ENCODE results near the gene FAM3A. TPM values are rescaled to one million over a fixed set of nuclear protein-coding genes. Genes with fewer than 3 reads are reported as not detected.
"Not testable (repeated sequence)": the region's sequence is repeated elsewhere in the genome, so short reads cannot be mapped to it uniquely, and the experiment has no call there.

FAM3A gene
- total and polyA plus RNA-seq, 7 experiments from 2014 or later: 22.2 to 63.7 (median 43.0) TPM

- peaks cover 19 to 36% of the 10 kb centered on the region in 2 donors for H3K4me1 ChIP-seq (ENCODE audit: control insufficient read depth in 2 of 2, insufficient read depth in 2 of 2, low read length in 2 of 2)
- DNase-seq (no peak), ATAC-seq (peak; percentile 5)
- Mint-ChIP-seq H3K4me3 (peak overlapping the region; percentile 60 to 82 (median 74)), H3K27me3 (no peaks in the 10 kb centered on the region), H3K9me3 (no peaks in the 10 kb centered on the region), H3K27ac (peak overlapping the region in 8 of 9 donors; percentile 75 to 90 (median 83)), H3K4me1 (peaks cover 2 to 41% (median 23%) of the 10 kb centered on the region in 7 donors), H3K36me3 (peaks cover 0 to 14% (median 0%) of the 10 kb centered on the region in 5 donors)
- no peaks in the 10 kb centered on the region for H3K36me3 ChIP-seq (ENCODE audit: control insufficient read depth in 2 of 3, insufficient read depth in 3 of 3, low read length in 3 of 3)
- intact Hi-C loops (cut with micrococcal nuclease): no loop called here
- POLR2A ChIA-PET: interaction anchor here (0.6 to 1.6 kb wide), 7 partner anchors 54 to 402 kb away, joined by 3 to 5 read pairs (median 3); no protein-coding TSS in a partner anchor
- H3K4me3 ChIP-seq (ENCODE audit: low read length): no peak overlapping the region
- H3K9me3 ChIP-seq (ENCODE audit: control insufficient read depth in 2 of 3, low read length in 3 of 3): no peaks in the 10 kb centered on the region
- CTCF ChIA-PET: interaction anchor here (0.6 to 1.4 kb wide), 5 partner anchors 10 to 765 kb away, joined by 3 to 5 read pairs (median 3); no protein-coding TSS in a partner anchor
- H3K27me3 ChIP-seq (ENCODE audit: control insufficient read depth in 2 of 2, insufficient read depth in 2 of 2, low read length in 2 of 2): no peaks in the 10 kb centered on the region
- H3K27ac ChIP-seq (ENCODE audit: low read depth, low read length): peak overlapping the region; percentile 57
Measured at GRCh38 chrX:154542723-154543424, 26.8 kb upstream of the FAM3A start.

DNA sequence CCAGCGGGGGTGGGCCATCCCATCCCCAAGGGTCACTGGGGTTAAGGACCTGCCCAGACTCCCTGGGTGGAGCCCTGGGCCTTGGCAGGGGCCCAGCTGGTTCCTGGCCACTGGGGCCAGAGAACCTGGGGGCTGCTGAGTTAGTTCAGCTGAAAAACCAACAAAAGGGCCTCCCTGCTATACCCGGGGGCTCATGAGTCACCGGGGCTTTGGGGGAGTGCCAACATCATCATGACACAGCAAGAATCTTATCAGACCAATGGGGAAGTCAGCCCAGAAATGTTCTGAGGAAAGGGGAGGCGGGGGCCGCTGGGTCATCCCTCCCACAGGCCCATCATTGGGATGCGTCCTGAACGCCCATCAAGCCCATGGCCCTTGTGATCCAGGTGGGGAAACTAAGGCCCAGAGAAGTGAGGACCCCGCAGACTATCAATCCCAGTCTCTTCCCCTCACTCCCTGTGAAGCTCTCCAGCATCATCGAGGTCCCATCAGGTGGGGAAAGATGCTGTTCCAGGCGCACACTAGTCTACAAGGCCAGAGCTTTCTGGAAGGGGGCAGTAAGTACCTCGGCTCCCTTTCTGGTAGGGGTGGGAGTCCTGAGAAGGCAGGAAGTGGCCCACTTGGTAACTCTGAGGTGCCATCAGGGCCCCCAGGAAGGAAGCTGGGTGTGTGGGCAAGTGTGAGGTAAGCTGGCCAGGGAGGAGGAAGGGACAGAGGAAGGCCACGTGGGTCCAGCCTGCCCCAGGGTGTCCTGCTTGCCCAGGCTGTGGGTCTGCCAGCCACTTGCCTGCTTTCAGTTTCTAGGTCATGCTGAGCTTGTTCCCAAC, 26.1 kb upstream of the FAM3A start:
- peak overlapping the region in 4 of 10 donors; percentile 72 to 79 (median 76) for H3K4me3 Mint-ChIP-seq
- H3K4me1 Mint-ChIP-seq: peaks cover 0 to 40% (median 22%) of the 10 kb centered on the region in 7 donors
- no peak for DNase-seq

GRCh38 chrX:154541589-154541895, 25.5 kb upstream of the FAM3A start:
- ATAC-seq: no peak
- H3K36me3 ChIP-seq (ENCODE audit: control insufficient read depth in 2 of 3, insufficient read depth in 3 of 3, low read length in 3 of 3): no peaks in the 10 kb centered on the region
- intact Hi-C loops (cut with micrococcal nuclease): no loop called here
- H3K4me3 ChIP-seq (ENCODE audit: low read length): no peak overlapping the region
- no peaks in the 10 kb centered on the region for H3K9me3 Mint-ChIP-seq
- H3K4me3 Mint-ChIP-seq: no peak overlapping the region
- peaks cover 19 to 36% of the 10 kb centered on the region in 2 donors for H3K4me1 ChIP-seq (ENCODE audit: control insufficient read depth in 2 of 2, insufficient read depth in 2 of 2, low read length in 2 of 2)
- H3K9me3 ChIP-seq (ENCODE audit: control insufficient read depth in 2 of 3, low read length in 3 of 3): no peaks in the 10 kb centered on the region
- H3K27me3 ChIP-seq (ENCODE audit: control insufficient read depth in 2 of 2, insufficient read depth in 2 of 2, low read length in 2 of 2): no peaks in the 10 kb centered on the region
- peaks cover 0 to 14% (median 0%) of the 10 kb centered on the region in 5 donors for H3K36me3 Mint-ChIP-seq
- H3K27ac Mint-ChIP-seq: no peak overlapping the region
- peaks cover 0 to 40% (median 22%) of the 10 kb centered on the region in 7 donors for H3K4me1 Mint-ChIP-seq
- H3K27me3 Mint-ChIP-seq: no peaks in the 10 kb centered on the region
- ChIA-PET POLR2A (interaction anchor here (1.6 kb wide), 1 partner anchor 114 kb away, joined by 4 read pairs; no protein-coding TSS in a partner anchor), CTCF (no interaction called here)
- no peak for DNase-seq
- H3K27ac ChIP-seq (ENCODE audit: low read depth, low read length): no peak overlapping the region

More for the DNA sequence above, 26.1 kb upstream of the FAM3A start:
- ATAC-seq: peak; percentile 40
- Histone ChIP-seq H3K4me1 (ENCODE audit: control insufficient read depth in 2 of 2, insufficient read depth in 2 of 2, low read length in 2 of 2) (peaks cover 19 to 36% of the 10 kb centered on the region in 2 donors), H3K9me3 (ENCODE audit: control insufficient read depth in 2 of 3, low read length in 3 of 3) (no peaks in the 10 kb centered on the region), H3K27me3 (ENCODE audit: control insufficient read depth in 2 of 2, insufficient read depth in 2 of 2, low read length in 2 of 2) (no peaks in the 10 kb centered on the region), H3K27ac (ENCODE audit: low read depth, low read length) (peak overlapping the region; percentile 57), H3K4me3 (ENCODE audit: low read length) (no peak overlapping the region), H3K36me3 (ENCODE audit: control insufficient read depth in 2 of 3, insufficient read depth in 3 of 3, low read length in 3 of 3) (no peaks in the 10 kb centered on the region)
- Mint-ChIP-seq H3K9me3 (no peaks in the 10 kb centered on the region), H3K27ac (peak overlapping the region in 6 of 9 donors; percentile 75 to 87 (median 83)), H3K27me3 (no peaks in the 10 kb centered on the region), H3K36me3 (peaks cover 0 to 14% (median 0%) of the 10 kb centered on the region in 5 donors)
- CTCF ChIA-PET: interaction anchor here (0.6 to 1.4 kb wide), 3 partner anchors 158 to 764 kb away, joined by 3 read pairs; no protein-coding TSS in a partner anchor
- intact Hi-C loops (cut with micrococcal nuclease): no loop called here
- POLR2A ChIA-PET: interaction anchor here (0.9 to 1.6 kb wide), 2 partner anchors 53 to 115 kb away, joined by 4 to 5 read pairs; no protein-coding TSS in a partner anchor

GRCh38 chrX:154540897-154541535, 25.0 kb upstream of the FAM3A start:
- no peaks in the 10 kb centered on the region for H3K9me3 ChIP-seq (ENCODE audit: control insufficient read depth in 2 of 3, low read length in 3 of 3)
- no peaks in the 10 kb centered on the region for H3K27me3 ChIP-seq (ENCODE audit: control insufficient read depth in 2 of 2, insufficient read depth in 2 of 2, low read length in 2 of 2)
- CTCF ChIA-PET: no interaction called here
- H3K4me3 ChIP-seq (ENCODE audit: low read length): no peak overlapping the region
- H3K4me1 ChIP-seq (ENCODE audit: control insufficient read depth in 2 of 2, insufficient read depth in 2 of 2, low read length in 2 of 2): peaks cover 19 to 31% of the 10 kb centered on the region in 2 donors
- Mint-ChIP-seq H3K27ac (peak overlapping the region in 3 of 9 donors; percentile 16 to 75 (median 17)), H3K36me3 (peaks cover 0 to 10% (median 0%) of the 10 kb centered on the region in 5 donors), H3K9me3 (no peaks in the 10 kb centered on the region), H3K27me3 (no peaks in the 10 kb centered on the region), H3K4me3 (no peak overlapping the region), H3K4me1 (peaks cover 0 to 36% (median 22%) of the 10 kb centered on the region in 7 donors)
- DNase-seq: no peak
- no peak overlapping the region for H3K27ac ChIP-seq (ENCODE audit: low read depth, low read length)
- POLR2A ChIA-PET: interaction anchor here (1.6 kb wide), 1 partner anchor 114 kb away, joined by 4 read pairs; no protein-coding TSS in a partner anchor
- no peaks in the 10 kb centered on the region for H3K36me3 ChIP-seq (ENCODE audit: control insufficient read depth in 2 of 3, insufficient read depth in 3 of 3, low read length in 3 of 3)
- no peak for ATAC-seq
- intact Hi-C loops (cut with micrococcal nuclease): no loop called here

- H3K36me3 Mint-ChIP-seq; H3K9me3 ChIP-seq (ENCODE audit: control insufficient read depth in 2 of 3, low read length in 3 of 3); intact Hi-C loops (cut with micrococcal nuclease); H3K27ac ChIP-seq (ENCODE audit: low read depth, low read length); POLR2A ChIA-PET; H3K27me3 ChIP-seq (ENCODE audit: control insufficient read depth in 2 of 2, insufficient read depth in 2 of 2, low read length in 2 of 2); H3K4me3 ChIP-seq (ENCODE audit: low read length); H3K4me3 Mint-ChIP-seq; ATAC-seq; H3K9me3 Mint-ChIP-seq; H3K27me3 Mint-ChIP-seq; DNase-seq; H3K36me3 ChIP-seq (ENCODE audit: control insufficient read depth in 2 of 3, insufficient read depth in 3 of 3, low read length in 3 of 3): not testable (repeated sequence)
- Mint-ChIP-seq H3K27ac (peak overlapping the region in 1 of 9 donors; percentile 16), H3K4me1 (peaks cover 0 to 32% (median 20%) of the 10 kb centered on the region in 7 donors)
- peaks cover 19 to 25% of the 10 kb centered on the region in 2 donors for H3K4me1 ChIP-seq (ENCODE audit: control insufficient read depth in 2 of 2, insufficient read depth in 2 of 2, low read length in 2 of 2)
- CTCF ChIA-PET: interaction anchor here (0.7 kb wide), 1 partner anchor 1100 kb away, joined by 7 read pairs; no protein-coding TSS in a partner anchor
Measured at GRCh38 chrX:154540365-154540764, 24.3 kb upstream of the FAM3A start.

- no peak for ATAC-seq
- Histone ChIP-seq H3K27me3 (ENCODE audit: control insufficient read depth in 2 of 2, insufficient read depth in 2 of 2, low read length in 2 of 2) (no peaks in the 10 kb centered on the region), H3K4me3 (ENCODE audit: low read length) (no peak overlapping the region), H3K27ac (ENCODE audit: low read depth, low read length) (no peak overlapping the region), H3K4me1 (ENCODE audit: control insufficient read depth in 2 of 2, insufficient read depth in 2 of 2, low read length in 2 of 2) (peaks cover 14 to 19% of the 10 kb centered on the region in 2 donors), H3K9me3 (ENCODE audit: control insufficient read depth in 2 of 3, low read length in 3 of 3) (no peaks in the 10 kb centered on the region), H3K36me3 (ENCODE audit: control insufficient read depth in 2 of 3, insufficient read depth in 3 of 3, low read length in 3 of 3) (peaks cover 0 to 15% (median 0%) of the 10 kb centered on the region in 3 experiments)
- Mint-ChIP-seq H3K27ac (peak overlapping the region in 2 of 9 donors; percentile 55 to 80), H3K9me3 (no peaks in the 10 kb centered on the region), H3K36me3 (peaks cover 0 to 5% (median 0%) of the 10 kb centered on the region in 5 donors), H3K4me1 (peaks cover 0 to 30% (median 18%) of the 10 kb centered on the region in 7 donors), H3K4me3 (no peak overlapping the region), H3K27me3 (no peaks in the 10 kb centered on the region)
- DNase-seq: no peak
- CTCF ChIA-PET: no interaction called here
- POLR2A ChIA-PET: interaction anchor here (0.6 kb wide), 1 partner anchor 513 kb away, joined by 4 read pairs; no protein-coding TSS in a partner anchor
- intact Hi-C loops (cut with micrococcal nuclease): no loop called here
Measured at GRCh38 chrX:154539077-154539476, 23.0 kb upstream of the FAM3A start.

All from naive thymus-derived CD4-positive, alpha-beta T cell (primary cell).